Keratinocyte (primary cell): ENCODE results near the gene SYNE4. TPM values are rescaled to one million over a fixed set of nuclear protein-coding genes. Genes with fewer than 3 reads are reported as not detected.

ENCODE experiments used
- DNase-seq: peaks from one replicate; pipeline ENCODE4 v3.0.0-alpha.2; 2011; ENCODE audit warnings: low read depth, missing footprints, low spot score
- FAIRE-seq: peaks from 2 replicates; lab custom pipeline; 2011; peaks lifted over from hg19 to GRCh38; lab: Jason Lieb, UNC
- H2AFZ ChIP-seq: 2 replicates; pipeline ENCODE4 v1.6.0; 2012; ENCODE audit warnings: low read length, control low read depth, inconsistent platforms; ENCODE audit not compliant: control insufficient read depth
- H3K27ac ChIP-seq: 2 replicates; pipeline ENCODE4 v1.5.1; 2011; ENCODE audit warnings: low read length; ENCODE audit not compliant: control insufficient read depth, insufficient read depth
- H3K27me3 ChIP-seq: 3 replicates; pipeline ENCODE4 v1.6.0; 2011; ENCODE audit warnings: low read length; ENCODE audit not compliant: control insufficient read depth, insufficient read depth; ENCODE audit errors: extremely low read depth
- H3K36me3 ChIP-seq, 2 experiments: 2 replicates in 1 of 2; 3 replicates in 1 of 2; pipeline ENCODE4 v1.5.1; 2011; ENCODE audit warnings: low read length in 2 of 2, mild to moderate bottlenecking in 1 of 2; ENCODE audit not compliant: control insufficient read depth in 2 of 2, insufficient read depth in 2 of 2; ENCODE audit errors: extremely low read depth in 1 of 2
- H3K4me1 ChIP-seq: 3 replicates; pipeline ENCODE4 v1.5.1; 2011; ENCODE audit warnings: low read length; ENCODE audit not compliant: control insufficient read depth, insufficient read depth; ENCODE audit errors: extremely low read depth
- H3K4me2 ChIP-seq: 3 replicates; pipeline ENCODE4 v1.6.0; 2011; ENCODE audit warnings: low read depth, low read length; ENCODE audit not compliant: control insufficient read depth, insufficient read depth; ENCODE audit errors: extremely low read depth
- H3K4me3 ChIP-seq, 3 experiments: fragments of 200-600 bp in 1 of 3; sonication (generic) in 1 of 3; 2 replicates in 2 of 3; 3 replicates in 1 of 3; pipeline ENCODE4 v1.5.1; 2011 to 2016; ENCODE audit warnings: low read length in 3 of 3, mild to moderate bottlenecking in 3 of 3, control low read depth in 2 of 3, inconsistent platforms in 1 of 3, low read depth in 1 of 3, mixed read lengths in 1 of 3, mixed run types in 1 of 3, moderate library complexity in 1 of 3; ENCODE audit not compliant: control insufficient read depth in 2 of 3, insufficient read depth in 2 of 3; ENCODE audit errors: extremely low read depth in 1 of 3
- H3K79me2 ChIP-seq: 2 replicates; pipeline ENCODE4 v1.6.0; 2012; ENCODE audit warnings: low read length; ENCODE audit not compliant: control insufficient read depth, insufficient read depth
- H3K9ac ChIP-seq: 3 replicates; pipeline ENCODE4 v1.6.0; 2011; ENCODE audit warnings: low read length; ENCODE audit not compliant: control insufficient read depth, insufficient read depth; ENCODE audit errors: extremely low read depth
- H3K9me1 ChIP-seq: 3 replicates; pipeline ENCODE4 v1.6.0; 2011; ENCODE audit warnings: low read length; ENCODE audit not compliant: control insufficient read depth, insufficient read depth; ENCODE audit errors: extremely low read depth
- H3K9me3 ChIP-seq: 2 replicates; pipeline ENCODE4 v1.5.1; 2012; ENCODE audit warnings: low read depth, low read length; ENCODE audit not compliant: control insufficient read depth
- H4K20me1 ChIP-seq: 3 replicates; pipeline ENCODE4 v1.6.0; 2011; ENCODE audit warnings: low read length; ENCODE audit not compliant: control insufficient read depth, insufficient read depth; ENCODE audit errors: extremely low read depth
- EZH2 ChIP-seq: IDR thresholded peaks from one replicate; pipeline ENCODE4 v1.6.1; 2012; ENCODE audit warnings: inconsistent platforms, mild to moderate bottlenecking, low read length, moderate library complexity
- dilution Hi-C: fragments of 300-500 bp; cut with MboI; formaldehyde crosslinking; loops from one replicate; pipeline ENCODE4 v1.7.0; 2020; ENCODE audit warnings: low sequenced_read_pairs; ENCODE audit not compliant: extremely low pct_ligation_motif_present
- polyA plus RNA-seq, 5 experiments: library from polyadenylated mRNA; depleted of rRNA in 3 of 5; stranded (reverse) in 3 of 5; stranded (forward) in 1 of 5; unstranded in 1 of 5; fragments of >200 nt; gene quantifications; 1 replicate in 1 of 5; 2 replicates in 3 of 5; 3 replicates in 1 of 5; pipeline versions ENCODE4 v1.2.1 to v1.2.3, GENCODE V29; 2011 to 2012; ENCODE audit warnings: missing spikeins in 2 of 5, low read depth in 1 of 5, low replicate concordance in 1 of 5
- TF ChIP-seq, protein P1 (sequence below), 3 experiments: IDR thresholded peaks in 1 of 3; conservative IDR thresholded peaks in 1 of 3; optimal IDR thresholded peaks in 1 of 3; 2 replicates in 2 of 3; 3 replicates in 1 of 3; pipeline versions ENCODE3 to v1.5.1; 2011; ENCODE audit warnings: low read length in 3 of 3, mild to moderate bottlenecking in 3 of 3, moderate library complexity in 2 of 3, control low read depth in 1 of 3, inconsistent platforms in 1 of 3; ENCODE audit not compliant: insufficient read depth in 2 of 3; ENCODE audit errors: extremely low read depth in 1 of 3

SYNE4 gene
- polyA plus RNA-seq, 1 donor (not counting 4 experiments of a cell fraction or from before 2014, with no cell fraction given) = 0.28 TPM

DNA sequence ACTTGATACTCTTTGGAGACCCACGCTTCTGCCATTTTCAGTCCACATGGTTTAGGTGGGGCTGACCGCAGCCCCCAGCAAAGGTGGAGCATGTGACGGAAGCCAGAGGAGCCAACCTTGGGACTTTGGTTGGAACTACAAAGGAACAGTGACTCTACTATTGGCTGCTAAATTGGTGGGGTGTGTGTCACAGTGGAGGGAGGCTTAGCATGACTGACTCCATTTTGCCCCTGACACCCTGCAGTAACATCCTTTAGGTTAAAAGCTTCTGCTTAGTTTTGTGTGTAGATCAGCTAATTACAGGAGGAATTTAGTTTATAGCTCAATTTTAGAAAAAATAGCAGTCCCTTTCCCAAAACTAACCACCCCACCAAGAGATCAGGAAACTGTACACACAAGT, 7.0 kb downstream of the SYNE4 start:
- Histone ChIP-seq H3K27me3 (no peaks in the 10 kb centered on the region), H3K9me1 (no peaks in the 10 kb centered on the region), H3K27ac (no peak overlapping the region), H3K4me3 (no peak overlapping the region), H4K20me1 (no peaks in the 10 kb centered on the region), H3K36me3 (peaks cover 3 to 4% of the 10 kb centered on the region in 2 experiments), H3K9me3 (no peaks in the 10 kb centered on the region), H3K4me1 (peaks cover 1% of the 10 kb centered on the region), H3K9ac (no peak overlapping the region), H2AFZ (no peak overlapping the region), H3K79me2 (peaks cover 4% of the 10 kb centered on the region), H3K4me2 (no peak overlapping the region)
- DNase-seq = no peak
- no peak for FAIRE-seq
- TF ChIP-seq, protein P1, sequence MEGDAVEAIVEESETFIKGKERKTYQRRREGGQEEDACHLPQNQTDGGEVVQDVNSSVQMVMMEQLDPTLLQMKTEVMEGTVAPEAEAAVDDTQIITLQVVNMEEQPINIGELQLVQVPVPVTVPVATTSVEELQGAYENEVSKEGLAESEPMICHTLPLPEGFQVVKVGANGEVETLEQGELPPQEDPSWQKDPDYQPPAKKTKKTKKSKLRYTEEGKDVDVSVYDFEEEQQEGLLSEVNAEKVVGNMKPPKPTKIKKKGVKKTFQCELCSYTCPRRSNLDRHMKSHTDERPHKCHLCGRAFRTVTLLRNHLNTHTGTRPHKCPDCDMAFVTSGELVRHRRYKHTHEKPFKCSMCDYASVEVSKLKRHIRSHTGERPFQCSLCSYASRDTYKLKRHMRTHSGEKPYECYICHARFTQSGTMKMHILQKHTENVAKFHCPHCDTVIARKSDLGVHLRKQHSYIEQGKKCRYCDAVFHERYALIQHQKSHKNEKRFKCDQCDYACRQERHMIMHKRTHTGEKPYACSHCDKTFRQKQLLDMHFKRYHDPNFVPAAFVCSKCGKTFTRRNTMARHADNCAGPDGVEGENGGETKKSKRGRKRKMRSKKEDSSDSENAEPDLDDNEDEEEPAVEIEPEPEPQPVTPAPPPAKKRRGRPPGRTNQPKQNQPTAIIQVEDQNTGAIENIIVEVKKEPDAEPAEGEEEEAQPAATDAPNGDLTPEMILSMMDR (optimal IDR thresholded peaks at IDR 0.05 in 1 of 3, IDR thresholded peaks at IDR 0.05 in 1 of 3, conservative IDR thresholded peaks at IDR 0.05 in 1 of 3; ENCODE audit: extremely low read depth in 1 of 3, insufficient read depth in 2 of 3, low read length in 3 of 3) = no peak
- dilution Hi-C loops = no loop called here

DNA sequence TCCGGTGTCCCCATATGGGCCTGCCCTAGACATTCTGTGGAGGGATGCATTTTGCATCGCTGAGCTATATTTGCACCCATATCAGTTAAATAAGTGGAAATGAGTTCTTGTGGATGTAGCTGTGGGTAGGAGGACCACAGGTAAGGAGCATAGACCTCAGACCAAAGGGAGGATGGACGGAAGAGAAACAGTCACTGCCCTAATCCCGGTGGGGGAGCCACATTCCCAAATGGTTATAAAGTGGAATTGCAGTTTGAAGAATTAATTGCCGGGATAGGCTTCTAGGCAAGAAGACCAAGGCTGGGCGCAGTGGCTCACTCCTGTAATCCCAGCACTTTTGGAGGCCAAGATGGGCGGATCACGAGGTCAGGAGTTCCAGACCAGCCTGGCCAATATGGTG, 11.8 kb downstream of the SYNE4 start:
- Histone ChIP-seq H3K79me2 (peaks cover 20% of the 10 kb centered on the region), H3K27ac (no peak overlapping the region), H3K9me1 (no peaks in the 10 kb centered on the region), H2AFZ (no peak overlapping the region), H4K20me1 (no peaks in the 10 kb centered on the region), H3K9me3 (no peaks in the 10 kb centered on the region), H3K4me2 (peak overlapping the region; percentile 95), H3K4me3 (no peak overlapping the region), H3K9ac (no peak overlapping the region), H3K27me3 (no peaks in the 10 kb centered on the region), H3K36me3 (peaks cover 3 to 4% of the 10 kb centered on the region in 2 experiments), H3K4me1 (peaks cover 24% of the 10 kb centered on the region)
- DNase-seq (no peak), FAIRE-seq (no peak)
- TF ChIP-seq, protein P1 (optimal IDR thresholded peaks at IDR 0.05 in 1 of 3, IDR thresholded peaks at IDR 0.05 in 1 of 3, conservative IDR thresholded peaks at IDR 0.05 in 1 of 3; ENCODE audit: extremely low read depth in 1 of 3, insufficient read depth in 2 of 3, low read length in 3 of 3) = no peak
- no peak for TF ChIP-seq EZH2
- dilution Hi-C loops = no loop called here
